ENCODE results near the gene POMGNT2.

POMGNT2 gene

DNA sequence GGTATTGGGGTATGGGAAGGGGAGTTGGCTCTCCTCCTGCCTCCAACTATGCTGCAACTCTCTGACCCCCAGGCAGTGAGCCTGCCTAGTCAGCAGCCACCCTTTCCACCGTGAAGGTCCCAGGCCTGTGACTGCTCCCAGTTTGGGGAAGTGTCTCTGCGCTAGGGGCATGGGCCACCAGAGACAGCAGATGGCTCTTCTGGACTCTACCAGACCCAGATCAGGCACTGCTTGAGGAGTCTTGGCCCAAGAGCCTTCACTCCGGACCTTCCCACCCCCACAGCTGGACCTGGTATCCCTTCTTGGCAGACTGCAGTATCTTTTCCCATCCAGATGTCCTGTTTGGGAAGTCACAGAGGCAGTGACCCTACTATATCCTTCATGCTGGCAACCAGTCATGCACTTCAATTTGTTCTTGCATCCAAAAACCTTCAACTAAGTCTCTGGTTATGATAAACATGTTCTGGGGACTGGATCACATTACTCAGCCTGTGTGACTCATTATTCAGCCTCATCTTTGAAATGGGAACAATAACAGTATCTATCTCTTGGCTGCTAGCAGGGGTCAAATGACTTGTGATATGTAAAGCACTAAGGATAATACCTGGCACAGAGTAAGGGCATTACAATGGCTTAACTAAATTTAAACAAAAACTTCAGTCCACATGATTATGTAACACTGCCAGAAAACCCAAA lies 62.7 kb downstream of the POMGNT2 start:
- no peak for DNase-seq

DNA sequence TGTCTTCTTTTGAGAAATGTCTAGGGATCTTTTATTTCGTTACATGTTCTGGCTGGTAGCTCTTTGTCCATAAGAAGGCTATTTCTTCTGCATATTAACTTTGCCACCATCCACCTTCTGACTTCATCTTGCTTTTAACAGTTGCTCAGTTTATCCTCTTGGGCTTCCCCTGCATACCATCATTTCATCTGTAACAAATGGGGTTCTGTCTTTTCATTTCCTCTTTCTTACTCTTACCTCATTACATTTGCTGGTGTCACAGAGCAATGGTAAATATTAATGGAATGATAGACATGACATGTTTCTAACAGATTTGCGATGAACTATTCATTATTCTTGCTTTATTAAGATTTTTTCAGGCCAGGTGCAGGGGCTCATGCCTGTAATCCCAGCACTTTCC lies 64.4 kb downstream of the POMGNT2 start:
- DNase-seq: no peak

DNA sequence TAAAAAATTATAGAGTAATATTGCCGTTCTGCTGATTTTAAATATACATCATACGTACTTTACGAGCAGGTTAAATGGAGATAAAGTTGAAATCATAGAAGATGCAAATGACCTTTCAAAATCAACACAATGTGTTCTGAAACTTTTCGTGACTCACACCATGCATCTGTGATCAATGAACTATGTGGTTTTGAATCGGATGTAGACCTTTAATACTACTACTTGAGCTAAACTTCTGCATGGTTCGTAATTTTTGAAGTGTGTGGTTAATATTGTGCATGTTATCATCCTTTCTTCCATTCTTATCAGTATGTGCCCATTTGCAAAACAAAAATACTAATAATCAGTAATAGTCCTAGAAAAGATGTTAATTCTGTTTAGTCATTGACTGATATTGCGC lies 67.9 kb downstream of the POMGNT2 start:
- no peak for DNase-seq

- DNase-seq: no peak
Measured at GRCh38 chr3:43036621-43037423, 69.1 kb downstream of the POMGNT2 start.

GRCh38 chr3:43035801-43036365 lies 70.0 kb downstream of the POMGNT2 start:
- no peak for DNase-seq

DNA sequence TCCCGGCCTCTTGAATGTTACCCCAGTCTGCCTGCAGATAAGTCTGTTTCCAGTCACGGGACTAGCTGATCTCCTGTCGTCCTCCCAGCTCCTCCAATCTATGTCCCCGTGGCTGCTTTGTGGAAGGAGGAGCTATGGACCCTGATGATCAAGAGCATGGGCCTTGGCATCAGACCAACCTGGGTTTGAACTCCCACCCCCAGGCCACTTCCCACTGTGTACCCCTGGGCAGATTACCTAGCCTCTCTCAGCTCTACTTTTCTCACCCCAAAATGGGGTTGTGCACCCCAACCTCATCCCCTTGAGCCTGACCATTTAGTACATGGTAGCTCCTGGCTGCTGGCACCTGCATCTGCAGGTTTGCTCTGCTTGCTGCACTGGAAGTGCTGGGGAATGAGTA lies 71.0 kb downstream of the POMGNT2 start:
- DNase-seq: no peak

DNA sequence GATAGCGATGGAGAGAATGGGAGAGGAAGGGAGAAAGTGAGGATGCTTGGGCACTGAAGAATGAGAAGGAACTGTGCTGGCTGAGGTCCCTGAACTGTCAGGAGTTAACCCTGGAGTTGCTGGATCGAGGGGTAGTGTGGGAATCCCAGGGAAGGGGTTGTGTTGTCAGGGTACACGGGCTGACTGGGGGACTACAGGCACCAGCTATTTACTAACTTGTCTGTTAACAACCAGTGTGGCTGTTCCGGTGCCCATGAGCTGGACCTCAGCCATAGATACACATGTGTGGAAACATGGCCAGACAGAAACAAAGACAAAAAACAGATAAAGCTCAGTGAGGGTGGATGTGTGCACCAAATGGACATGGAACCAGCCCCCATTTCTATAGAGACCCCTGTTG lies 71.7 kb downstream of the POMGNT2 start:
- DNase-seq: no peak

DNA sequence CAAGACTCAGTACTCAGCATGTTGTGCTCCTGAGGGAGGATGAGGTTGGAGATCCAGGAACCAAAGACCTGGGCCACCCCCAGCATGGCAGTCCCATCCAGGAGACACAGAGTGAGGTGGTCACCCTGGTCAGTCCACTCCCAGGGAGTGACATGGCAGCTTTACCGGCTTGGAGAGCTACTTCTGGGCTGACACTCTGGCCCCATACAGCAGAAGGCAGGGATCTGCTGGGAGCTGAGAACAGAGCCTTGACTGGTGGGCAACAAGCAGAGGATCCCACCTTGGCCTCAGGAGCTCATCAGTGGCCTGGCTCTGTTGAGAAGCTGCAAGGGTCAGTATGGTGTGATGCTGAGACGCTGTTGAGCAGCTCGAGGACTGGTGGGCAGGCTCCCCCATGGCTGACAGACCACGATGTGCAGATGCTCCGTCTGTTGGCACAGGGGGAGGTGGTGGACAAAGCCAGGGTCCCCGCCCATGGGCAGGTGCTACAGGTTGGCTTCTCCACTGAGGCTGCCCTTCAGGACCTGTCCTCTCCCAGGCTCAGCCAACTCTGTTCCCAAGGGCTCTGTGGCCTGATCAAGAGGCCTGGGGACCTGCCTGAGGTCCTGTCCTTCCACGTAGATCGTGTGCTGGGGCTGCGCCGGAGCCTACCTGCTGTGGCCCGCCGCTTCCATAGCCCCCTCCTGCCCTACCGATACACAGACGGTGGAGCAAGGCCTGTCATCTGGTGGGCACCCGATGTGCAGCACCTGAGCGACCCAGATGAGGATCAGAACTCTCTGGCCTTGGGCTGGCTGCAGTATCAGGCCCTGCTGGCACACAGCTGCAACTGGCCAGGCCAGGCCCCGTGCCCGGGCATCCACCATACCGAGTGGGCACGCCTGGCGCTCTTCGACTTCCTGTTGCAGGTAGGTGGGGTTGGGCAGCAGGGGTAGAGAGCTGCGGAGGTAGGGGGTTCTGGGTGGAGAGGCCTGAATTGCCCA lies 72.9 kb downstream of the POMGNT2 start:
- no peak for DNase-seq

DNA sequence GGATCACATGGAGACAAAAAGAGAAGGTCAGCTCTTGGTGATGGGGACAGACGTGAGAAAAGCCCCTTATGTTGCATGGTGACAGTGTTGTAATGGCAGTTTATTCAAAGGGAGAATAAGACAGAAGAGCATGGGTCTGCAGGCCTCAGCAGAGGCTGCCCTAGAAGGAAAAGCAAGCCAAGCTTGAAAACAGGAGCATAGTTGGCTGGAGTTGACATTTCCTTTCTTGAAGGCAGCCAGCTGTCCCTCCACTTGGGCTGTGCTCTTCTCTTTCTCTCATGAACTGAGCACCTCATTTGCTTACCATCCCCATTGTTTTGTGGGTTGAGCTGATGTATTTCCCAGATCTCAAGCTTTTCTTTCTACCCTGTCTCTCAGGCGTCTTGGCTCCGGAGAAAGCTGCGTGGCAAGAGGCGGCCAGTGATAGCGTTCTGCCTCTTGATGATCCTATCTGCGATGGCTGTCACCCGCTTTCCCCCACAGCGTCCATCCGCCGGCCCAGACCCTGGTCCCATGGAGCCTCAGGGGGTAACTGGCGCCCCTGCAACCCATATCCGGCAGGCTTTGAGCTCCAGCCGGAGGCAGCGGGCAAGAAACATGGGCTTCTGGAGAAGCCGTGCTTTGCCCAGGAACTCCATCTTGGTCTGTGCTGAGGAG lies 73.9 kb downstream of the POMGNT2 start:
- no peak for DNase-seq

DNA sequence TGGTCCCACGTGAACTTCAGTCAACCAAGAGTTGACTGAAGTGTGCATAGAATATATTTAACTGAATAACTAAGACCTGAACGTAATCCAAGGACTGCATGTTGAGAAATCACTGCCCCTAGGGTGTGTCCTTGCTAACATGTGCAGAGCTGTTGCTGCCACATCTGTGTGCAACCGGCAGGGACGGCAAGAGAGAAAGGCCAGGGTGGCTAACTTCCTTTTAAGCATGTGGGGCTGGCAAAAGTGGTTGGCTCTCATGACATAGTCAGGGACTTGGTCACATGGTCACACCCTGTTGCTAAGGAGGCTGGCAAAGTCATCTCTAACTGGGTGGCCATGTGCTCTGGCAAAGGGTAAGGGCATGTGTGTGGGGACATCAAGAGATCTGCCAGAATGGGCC lies 74.4 kb downstream of the POMGNT2 start:
- no peak for DNase-seq

- DNase-seq: no peak
Measured at GRCh38 chr3:43030162-43030935, 75.5 kb downstream of the POMGNT2 start.
